ENCODE data around the gene RFXANK. TPM values are rescaled to one million over a fixed set of nuclear protein-coding genes. Genes with fewer than 3 reads are reported as not detected.

RFXANK gene
- total RNA-seq, 2 donors from 2014 or later, result 57.4 to 70.0 TPM

- H3K27ac ChIP-seq, result no peak overlapping the region
- H3K27me3 ChIP-seq, result no peaks in the 10 kb centered on the region
- DNase-seq, result no peak
- H3K9ac ChIP-seq (ENCODE audit: low read depth in 2 of 2, low read length in 2 of 2), result peak overlapping the region in 1 of 2 donors; percentile 24
- peaks cover 6% of the 10 kb centered on the region for H3K4me1 ChIP-seq
- H3K9me3 ChIP-seq, result no peaks in the 10 kb centered on the region
- intact Hi-C loops (cut with DNase I), result no loop called here
- TF ChIP-seq CTCF (IDR thresholded peaks at IDR 0.05), result no peak
- no peak overlapping the region for H3K4me3 ChIP-seq
- no peaks in the 10 kb centered on the region for H3K36me3 ChIP-seq
These were observed 26.7 kb upstream of the RFXANK start for GRCh38 chr19:19165396-19165795.

DNA sequence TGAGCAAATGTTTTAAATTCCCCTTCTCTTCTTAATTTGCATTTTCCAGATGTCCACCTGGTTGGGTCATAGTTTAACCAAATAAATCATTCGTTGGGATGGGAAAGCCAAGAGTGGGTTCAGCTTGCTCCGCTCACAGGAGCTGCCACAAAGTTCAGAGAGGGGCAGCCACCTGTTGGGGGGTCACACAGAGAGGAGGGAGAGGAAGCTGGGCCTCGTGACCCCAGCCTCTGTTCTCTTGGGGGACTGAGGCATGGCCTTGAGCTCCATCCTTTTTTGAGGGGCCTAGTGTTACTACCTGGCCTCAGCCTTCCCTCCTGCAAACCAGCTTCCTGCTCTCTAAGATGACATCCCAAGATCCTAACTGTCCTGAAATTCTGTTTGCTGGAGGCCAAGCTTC lies 24.4 kb upstream of the RFXANK start:
- H3K4me3 ChIP-seq, result no peak overlapping the region
- no peaks in the 10 kb centered on the region for H3K36me3 ChIP-seq
- DNase-seq, result no peak
- no peak for TF ChIP-seq CTCF (IDR thresholded peaks at IDR 0.05)
- no peaks in the 10 kb centered on the region for H3K9me3 ChIP-seq
- intact Hi-C loops (cut with DNase I), result no loop called here
- H3K4me1 ChIP-seq, result peaks cover 6% of the 10 kb centered on the region
- H3K27ac ChIP-seq, result no peak overlapping the region
- no peaks in the 10 kb centered on the region for H3K27me3 ChIP-seq
- H3K9ac ChIP-seq (ENCODE audit: low read depth in 2 of 2, low read length in 2 of 2), result no peak overlapping the region

- H3K4me1 ChIP-seq, result peaks cover 6% of the 10 kb centered on the region
- peak overlapping the region in 1 of 2 donors; percentile 50 for H3K9ac ChIP-seq (ENCODE audit: low read depth in 2 of 2, low read length in 2 of 2)
- intact Hi-C loops (cut with DNase I), result no loop called here
- no peak for TF ChIP-seq CTCF (IDR thresholded peaks at IDR 0.05)
- no peaks in the 10 kb centered on the region for H3K27me3 ChIP-seq
- DNase-seq, result no peak
- H3K27ac ChIP-seq, result no peak overlapping the region
- H3K4me3 ChIP-seq, result peak overlapping the region; percentile 27
- H3K36me3 ChIP-seq, result no peaks in the 10 kb centered on the region
- no peaks in the 10 kb centered on the region for H3K9me3 ChIP-seq
These were observed 22.6 kb upstream of the RFXANK start for GRCh38 chr19:19169236-19170052.

DNA sequence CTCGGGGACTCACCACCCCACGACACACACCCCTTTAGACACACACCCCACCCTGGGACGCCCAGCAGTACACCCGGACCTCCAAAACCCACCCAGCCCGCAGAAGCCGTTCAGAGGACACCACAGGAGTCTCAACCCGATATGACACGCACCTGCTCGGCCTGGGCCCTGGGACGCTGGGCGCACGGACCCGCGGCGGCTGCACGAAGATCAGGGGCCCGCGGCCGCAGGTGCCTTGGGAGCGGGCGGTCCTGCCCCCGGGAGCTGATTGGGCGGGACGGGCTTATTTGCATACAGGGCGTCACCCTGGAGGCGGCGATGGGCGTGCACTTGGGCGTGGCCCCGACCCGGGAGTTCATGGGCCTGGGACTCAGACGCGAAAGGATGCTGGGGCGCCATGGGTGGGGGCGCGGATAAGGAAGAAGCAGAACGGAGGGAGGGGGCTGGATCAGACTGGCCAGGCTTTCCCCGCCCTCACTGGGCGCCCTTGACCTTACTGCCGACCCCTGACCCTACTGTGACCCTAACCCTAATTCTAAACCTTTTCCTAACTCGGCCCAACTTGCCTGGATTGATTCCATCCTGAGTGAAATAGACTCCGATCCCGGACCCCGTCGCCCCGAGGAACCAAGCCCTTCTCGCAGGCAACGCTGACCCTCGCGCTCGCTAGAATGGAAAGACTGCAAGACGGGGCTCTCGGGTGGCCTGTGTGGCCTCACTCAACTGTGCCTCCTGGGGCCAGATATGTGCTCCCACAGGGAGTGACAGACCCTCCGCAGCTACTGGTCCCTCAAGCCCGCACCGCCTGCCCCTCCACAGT lies 21.8 kb upstream of the RFXANK start, which contains the start of gene MEF2B:
MEF2B (minus strand) TSS at position 211 of the 820 bp plus-strand sequence. CDS start 19,528 bp downstream, outside the sequence.
- intact Hi-C loops (cut with DNase I), result no loop called here
- Histone ChIP-seq H3K27me3 (no peaks in the 10 kb centered on the region), H3K9me3 (no peaks in the 10 kb centered on the region), H3K9ac (ENCODE audit: low read depth in 2 of 2, low read length in 2 of 2) (peak within 1 kb of the TSS in 1 of 2 donors; percentile 50), H3K36me3 (no peaks in the 10 kb centered on the region), H3K4me1 (peaks cover 6% of the 10 kb centered on the region), H3K27ac (no peak within 1 kb of the TSS), H3K4me3 (peak within 1 kb of the TSS; percentile 27)
- no peak for TF ChIP-seq CTCF (IDR thresholded peaks at IDR 0.05)
- peak; percentile 80 for DNase-seq

- no peak overlapping the region for H3K9ac ChIP-seq (ENCODE audit: low read depth in 2 of 2, low read length in 2 of 2)
These were observed 21.0 kb upstream of the RFXANK start for GRCh38 chr19:19170873-19171672.

More at GRCh38 chr19:19170873-19171672, 21.0 kb upstream of the RFXANK start:
- intact Hi-C loops (cut with DNase I), result no loop called here
- H3K4me1 ChIP-seq, result peaks cover 6% of the 10 kb centered on the region
- H3K27ac ChIP-seq, result no peak overlapping the region
- no peaks in the 10 kb centered on the region for H3K27me3 ChIP-seq
- no peak for TF ChIP-seq CTCF (IDR thresholded peaks at IDR 0.05)
- no peak overlapping the region for H3K4me3 ChIP-seq
- no peak for DNase-seq
- no peaks in the 10 kb centered on the region for H3K9me3 ChIP-seq
- no peaks in the 10 kb centered on the region for H3K36me3 ChIP-seq

Measured in colonic mucosa (tissue), 4 donors.